H1 (cell line): ENCODE measurements around the gene NABP2. TPM values are rescaled to one million over a fixed set of nuclear protein-coding genes. Genes with fewer than 3 reads are reported as not detected.

ENCODE experiments used
- CTCF ChIA-PET: fragments of 300-600 bp; sonication (Branson Sonifier 250); formaldehyde crosslinking; loops from one replicate; lab custom pipeline; 2021; ENCODE audit not compliant: partially characterized antibody; lab: Charles Lee
- POLR2A ChIA-PET: fragments of 300-600 bp; sonication (Branson Sonifier 250); formaldehyde crosslinking; loops from one replicate; lab custom pipeline; 2021; ENCODE audit warnings: inconsistent platforms; ENCODE audit not compliant: partially characterized antibody; lab: Charles Lee
- DNase-seq, 2 experiments: peaks; one replicate each; pipeline versions ENCODE4 v3.0.0 to v3.0.0-alpha.2; 2010 to 2022; ENCODE audit warnings: low spot score in 2 of 2, low read depth in 1 of 2, mixed read lengths in 1 of 2
- FAIRE-seq: peaks from 2 replicates; lab custom pipeline; 2011; peaks lifted over from hg19 to GRCh38; lab: Jason Lieb, UNC
- H2AFZ ChIP-seq: 2 replicates; pipeline ENCODE4 v1.8.1; 2012; ENCODE audit warnings: low read length, inconsistent platforms
- H2AK5ac ChIP-seq: 2 replicates; pipeline ENCODE4 v1.6.1; 2013; ENCODE audit warnings: low read depth, low read length
- H2BK120ac ChIP-seq: replicated peaks from 2 replicates; pipeline ENCODE3; 2013; ENCODE audit warnings: low read depth, low read length, inconsistent platforms
- H2BK12ac ChIP-seq: 2 replicates; pipeline ENCODE4 v1.6.1; 2013; ENCODE audit warnings: low read depth, low read length
- H2BK15ac ChIP-seq: 2 replicates; pipeline ENCODE4 v1.6.1; 2013; ENCODE audit warnings: low read length
- H2BK20ac ChIP-seq: 2 replicates; pipeline ENCODE4 v1.6.1; 2013; ENCODE audit warnings: low read length
- H2BK5ac ChIP-seq: 2 replicates; pipeline ENCODE4 v1.6.1; 2013; ENCODE audit warnings: low read depth, low read length
- H3K14ac ChIP-seq: 2 replicates; pipeline ENCODE4 v1.6.1; 2013; ENCODE audit warnings: inconsistent platforms; ENCODE audit not compliant: insufficient read length
- H3K18ac ChIP-seq: 2 replicates; pipeline ENCODE4 v1.6.1; 2013; ENCODE audit warnings: low read length; ENCODE audit errors: extremely low read depth
- H3K23ac ChIP-seq: 2 replicates; pipeline ENCODE4 v1.6.1; 2013; ENCODE audit warnings: inconsistent platforms; ENCODE audit not compliant: insufficient read length
- H3K23me2 ChIP-seq: 2 replicates; pipeline ENCODE4 v1.6.1; 2013; ENCODE audit warnings: low read depth, low read length
- H3K27ac ChIP-seq: 2 replicates; pipeline ENCODE4 v1.6.1; 2011; ENCODE audit warnings: low read depth, low read length, inconsistent platforms
- H3K27me3 ChIP-seq, 4 experiments: replicated peaks in 1 of 4; 1 replicate in 1 of 4; 2 replicates in 3 of 4; pipeline versions ENCODE4 v1.6.1 to v1.8.1; 2011 to 2013; ENCODE audit warnings: low read length in 3 of 4, mild to moderate bottlenecking in 3 of 4, inconsistent platforms in 2 of 4, mixed read lengths in 2 of 4, moderate library complexity in 1 of 4; ENCODE audit not compliant: control insufficient read depth in 3 of 4, insufficient read depth in 3 of 4; ENCODE audit errors: extremely low read depth in 1 of 4
- H3K36me3 ChIP-seq, 4 experiments: 2 replicates each; pipeline versions ENCODE4 v1.6.1 to v1.8.1; 2011 to 2013; ENCODE audit warnings: mild to moderate bottlenecking in 4 of 4, low read length in 3 of 4, moderate library complexity in 2 of 4, control low read depth in 1 of 4, inconsistent platforms in 1 of 4; ENCODE audit not compliant: insufficient read depth in 4 of 4, control insufficient read depth in 2 of 4
- H3K4ac ChIP-seq: replicated peaks from 2 replicates; pipeline ENCODE3; 2013; ENCODE audit warnings: low read length, low read depth, mixed read lengths, inconsistent platforms; ENCODE audit not compliant: insufficient read length
- H3K4me1 ChIP-seq, 4 experiments: replicated peaks in 1 of 4; 1 replicate in 1 of 4; 2 replicates in 3 of 4; pipeline versions ENCODE4 v1.6.1 to v1.8.1; 2011 to 2013; ENCODE audit warnings: low read length in 3 of 4, inconsistent platforms in 2 of 4, mixed read lengths in 1 of 4; ENCODE audit not compliant: insufficient read depth in 4 of 4, control insufficient read depth in 3 of 4
- H3K4me2 ChIP-seq, 2 experiments: 2 replicates each; pipeline versions ENCODE4 v1.6.1 to v1.8.1; 2011 to 2013; ENCODE audit warnings: low read depth in 2 of 2, low read length in 2 of 2, control low read depth in 1 of 2, inconsistent platforms in 1 of 2, mild to moderate bottlenecking in 1 of 2; ENCODE audit not compliant: insufficient read depth in 1 of 2
- H3K4me3 ChIP-seq, 4 experiments: fragments of 200-600, 300-600 bp in 1 of 4; sonication (generic), shearing (Covaris generic), sonication (Bioruptor Twin) in 1 of 4; 2 replicates each; pipeline versions ENCODE4 v1.5.1 to v1.8.1; 2011 to 2016; ENCODE audit warnings: low read length in 4 of 4, low read depth in 3 of 4, control low read depth in 2 of 4, inconsistent platforms in 2 of 4, mild to moderate bottlenecking in 2 of 4, mixed read lengths in 1 of 4, moderate library complexity in 1 of 4; ENCODE audit not compliant: insufficient read depth in 2 of 4; ENCODE audit errors: extremely low read depth in 1 of 4
- H3K56ac ChIP-seq: replicated peaks from 2 replicates; pipeline ENCODE3; 2013; ENCODE audit warnings: low read depth, mild to moderate bottlenecking, mixed read lengths, low read length, inconsistent platforms; ENCODE audit not compliant: insufficient read length
- H3K79me1 ChIP-seq: 2 replicates; pipeline ENCODE4 v1.6.1; 2013; ENCODE audit warnings: low read depth, low read length, control low read depth
- H3K79me2 ChIP-seq, 2 experiments: 2 replicates each; pipeline versions ENCODE4 v1.6.1 to v1.8.1; 2012 to 2013; ENCODE audit warnings: low read length in 2 of 2, mild to moderate bottlenecking in 2 of 2, inconsistent platforms in 1 of 2; ENCODE audit not compliant: insufficient read depth in 2 of 2, control insufficient read depth in 1 of 2
- H3K9ac ChIP-seq, 4 experiments: replicated peaks in 1 of 4; 1 replicate in 1 of 4; 2 replicates in 3 of 4; pipeline versions ENCODE4 v1.6.1 to v1.8.1; 2011 to 2013; ENCODE audit warnings: low read depth in 3 of 4, low read length in 3 of 4, control low read depth in 2 of 4, mild to moderate bottlenecking in 2 of 4, moderate library complexity in 2 of 4, inconsistent platforms in 1 of 4; ENCODE audit errors: extremely low read depth in 1 of 4
- H3K9me3 ChIP-seq, 2 experiments: 2 replicates each; pipeline versions ENCODE4 v1.6.1 to v1.8.1; 2012 to 2013; ENCODE audit warnings: mild to moderate bottlenecking in 2 of 2, moderate library complexity in 2 of 2, control low read depth in 1 of 2, inconsistent platforms in 1 of 2, low read depth in 1 of 2, low read length in 1 of 2, mixed read lengths in 1 of 2; ENCODE audit not compliant: insufficient read depth in 2 of 2
- H4K20me1 ChIP-seq, 2 experiments: replicated peaks in 1 of 2; 2 replicates each; pipeline versions ENCODE3 to v1.8.1; 2011 to 2013; ENCODE audit warnings: inconsistent platforms in 2 of 2, low read length in 2 of 2, mild to moderate bottlenecking in 1 of 2; ENCODE audit not compliant: insufficient read depth in 2 of 2, control insufficient read depth in 1 of 2
- H4K5ac ChIP-seq: 2 replicates; pipeline ENCODE4 v1.6.1; 2013; ENCODE audit warnings: low read length, low read depth, mixed read lengths, inconsistent platforms; ENCODE audit not compliant: insufficient read length
- H4K8ac ChIP-seq: 2 replicates; pipeline ENCODE4 v1.8.0; 2013; ENCODE audit warnings: mild to moderate bottlenecking, moderate library complexity, low read length, inconsistent platforms; ENCODE audit not compliant: insufficient read depth; ENCODE audit errors: extremely low read depth
- H4K91ac ChIP-seq: replicated peaks from 2 replicates; pipeline ENCODE3; 2013; ENCODE audit warnings: low read length, mixed read lengths, inconsistent platforms; ENCODE audit not compliant: insufficient read length
- JUND ChIP-seq: IDR thresholded peaks from 2 replicates; pipeline ENCODE4 v1.6.1; 2011; ENCODE audit warnings: mild to moderate bottlenecking, improper control_type of control experiment, low read length
- NANOG ChIP-seq: IDR thresholded peaks from 2 replicates; pipeline ENCODE4 v1.6.1; 2011; ENCODE audit warnings: low read length, low read depth, mild to moderate bottlenecking, inconsistent platforms; ENCODE audit not compliant: insufficient read depth, poor library complexity, severe bottlenecking
- WGBS, 2 experiments: shearing (Covaris generic) in 1 of 2; methylation state at CpG; one replicate each; pipeline versions ENCODE4 v1.1.6 to v1.1.7; 2013 to 2015; ENCODE audit warnings: low lambda C conversion rate in 2 of 2, mixed read lengths in 2 of 2, inconsistent platforms in 1 of 2, low coverage in 1 of 2, missing lambda C conversion rate in 1 of 2; ENCODE audit not compliant: insufficient replicate concordance in 2 of 2, insufficient coverage in 1 of 2, insufficient read length in 1 of 2; ENCODE audit errors: extremely low coverage in 1 of 2, missing lambda C conversion rate in 1 of 2; 5-methylcytosine and 5-hydroxymethylcytosine counted together
- polyA plus RNA-seq, 7 experiments: library from polyadenylated mRNA; depleted of rRNA in 3 of 7; stranded (reverse) in 5 of 7; unstranded in 2 of 7; fragments of >200 nt in 5 of 7; fragments of 200-250 nt in 2 of 7; gene quantifications; 1 replicate in 5 of 7; 2 replicates in 1 of 7; 4 replicates in 1 of 7; pipeline versions ENCODE4 v1.2.1 to v1.2.3, GENCODE V29; 2011 to 2013; ENCODE audit warnings: missing spikeins in 2 of 7, mixed read lengths in 2 of 7
- total RNA-seq: library from RNA; stranded (reverse); fragmentation: NEBNext Ultra II Directional; extraction: Animal tissue kit (Norgen Biotek cat#: 25700); gene quantifications from 2 replicates; pipeline ENCODE4 v1.2.1, GENCODE V29; 2021
- TF ChIP-seq, protein P1 (sequence below): IDR thresholded peaks from 2 replicates; pipeline ENCODE4 v1.6.1; 2011; ENCODE audit warnings: low read depth, mild to moderate bottlenecking, low read length; ENCODE audit not compliant: insufficient read depth

NABP2 gene
- total and polyA plus RNA-seq, 2 of the 8 experiments (the other 6 are each of a cell fraction or from before 2014, with no cell fraction given): 58.1 to 67.5 TPM

DNA sequence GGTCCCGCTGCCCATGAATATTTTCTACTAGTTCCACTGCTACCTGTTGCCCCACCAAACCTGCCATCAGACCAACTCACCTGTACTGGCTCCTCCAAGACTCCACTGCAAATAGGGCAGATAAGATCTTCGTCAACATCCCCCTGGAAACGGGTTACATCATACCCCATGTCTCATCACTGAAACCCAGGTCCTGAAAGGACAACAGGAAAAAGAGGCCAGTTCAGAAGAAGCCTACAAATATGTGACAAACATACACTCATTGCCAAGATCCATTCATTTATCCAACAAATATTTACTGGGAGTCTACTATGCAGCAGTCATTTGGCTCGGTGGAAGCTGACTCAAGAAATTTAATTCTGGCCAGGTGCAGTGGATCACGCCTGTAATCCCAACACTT lies 10.3 kb upstream of the NABP2 start:
- Histone ChIP-seq H3K23me2 (no peaks in the 10 kb centered on the region), H2BK12ac (no peak overlapping the region)
- TF ChIP-seq NANOG (no peak), JUND (no peak)
- TF ChIP-seq, protein P1, sequence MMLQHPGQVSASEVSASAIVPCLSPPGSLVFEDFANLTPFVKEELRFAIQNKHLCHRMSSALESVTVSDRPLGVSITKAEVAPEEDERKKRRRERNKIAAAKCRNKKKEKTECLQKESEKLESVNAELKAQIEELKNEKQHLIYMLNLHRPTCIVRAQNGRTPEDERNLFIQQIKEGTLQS: no peak
- TF ChIP-seq, all 59 proteins: peak for 0
- Histone ChIP-seq H2AK5ac (no peak overlapping the region), H3K4ac (no peak overlapping the region), H3K27me3 (no peaks in the 10 kb centered on the region), H3K27ac (no peak overlapping the region), H2BK5ac (no peak overlapping the region), H3K56ac (no peak overlapping the region), H3K4me3 (no peak overlapping the region), H3K4me2 (no peak overlapping the region), H3K79me2 (peaks cover 0 to 13% of the 10 kb centered on the region in 2 experiments; a peak in 2 of 4 replicates), H4K5ac (no peak overlapping the region), H2BK120ac (no peak overlapping the region), H4K8ac (no peak overlapping the region), H3K23ac (no peak overlapping the region), H2BK20ac (no peak overlapping the region), H3K14ac (no peak overlapping the region), H4K20me1 (peaks cover 0 to 9% of the 10 kb centered on the region in 2 experiments), H3K9me3 (no peaks in the 10 kb centered on the region), H3K4me1 (no peaks in the 10 kb centered on the region), H3K36me3 (peaks cover 22 to 61% (median 51%) of the 10 kb centered on the region in 4 experiments; a peak in 7 of 8 replicates), H3K18ac (no peak overlapping the region), H3K9ac (no peak overlapping the region), H2BK15ac (no peak overlapping the region), H3K79me1 (peaks cover 3% of the 10 kb centered on the region), H2AFZ (no peak overlapping the region), H4K91ac (no peak overlapping the region)
- CTCF ChIA-PET: interaction anchor here (0.5 to 2.9 kb wide), 7 partner anchors 7 to 361 kb away, joined by 3 to 12 read pairs (median 6); partner anchors contain the start of genes RNF41, SMARCC2 and ZC3H10
- DNase-seq (no peak), FAIRE-seq (no peak)
- POLR2A ChIA-PET: interaction anchor here (0.8 to 1.6 kb wide), 6 partner anchors 8 to 40 kb away, joined by 3 to 16 read pairs (median 6); partner anchors contain the start of gene RNF41
- WGBS, 2 experiments: 88% methylated on average over 5 of the region's 5 CpGs; no CpG with 5 or more reads in 1 of the 2 experiments
